ENCODE data around the gene PPARA.

GRCh38 chr22:46286941-46287872 lies 136.9 kb downstream of the PPARA start:
- no peak for TF ChIP-seq TCF12 (IDR thresholded peaks at IDR 0.05; ENCODE audit: low read depth)
- no peak for TF ChIP-seq NFIC (IDR thresholded peaks at IDR 0.05)
- TF ChIP-seq, protein P1, sequence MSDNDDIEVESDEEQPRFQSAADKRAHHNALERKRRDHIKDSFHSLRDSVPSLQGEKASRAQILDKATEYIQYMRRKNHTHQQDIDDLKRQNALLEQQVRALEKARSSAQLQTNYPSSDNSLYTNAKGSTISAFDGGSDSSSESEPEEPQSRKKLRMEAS (IDR thresholded peaks at IDR 0.05) = no peak
- TF ChIP-seq, protein P2, sequence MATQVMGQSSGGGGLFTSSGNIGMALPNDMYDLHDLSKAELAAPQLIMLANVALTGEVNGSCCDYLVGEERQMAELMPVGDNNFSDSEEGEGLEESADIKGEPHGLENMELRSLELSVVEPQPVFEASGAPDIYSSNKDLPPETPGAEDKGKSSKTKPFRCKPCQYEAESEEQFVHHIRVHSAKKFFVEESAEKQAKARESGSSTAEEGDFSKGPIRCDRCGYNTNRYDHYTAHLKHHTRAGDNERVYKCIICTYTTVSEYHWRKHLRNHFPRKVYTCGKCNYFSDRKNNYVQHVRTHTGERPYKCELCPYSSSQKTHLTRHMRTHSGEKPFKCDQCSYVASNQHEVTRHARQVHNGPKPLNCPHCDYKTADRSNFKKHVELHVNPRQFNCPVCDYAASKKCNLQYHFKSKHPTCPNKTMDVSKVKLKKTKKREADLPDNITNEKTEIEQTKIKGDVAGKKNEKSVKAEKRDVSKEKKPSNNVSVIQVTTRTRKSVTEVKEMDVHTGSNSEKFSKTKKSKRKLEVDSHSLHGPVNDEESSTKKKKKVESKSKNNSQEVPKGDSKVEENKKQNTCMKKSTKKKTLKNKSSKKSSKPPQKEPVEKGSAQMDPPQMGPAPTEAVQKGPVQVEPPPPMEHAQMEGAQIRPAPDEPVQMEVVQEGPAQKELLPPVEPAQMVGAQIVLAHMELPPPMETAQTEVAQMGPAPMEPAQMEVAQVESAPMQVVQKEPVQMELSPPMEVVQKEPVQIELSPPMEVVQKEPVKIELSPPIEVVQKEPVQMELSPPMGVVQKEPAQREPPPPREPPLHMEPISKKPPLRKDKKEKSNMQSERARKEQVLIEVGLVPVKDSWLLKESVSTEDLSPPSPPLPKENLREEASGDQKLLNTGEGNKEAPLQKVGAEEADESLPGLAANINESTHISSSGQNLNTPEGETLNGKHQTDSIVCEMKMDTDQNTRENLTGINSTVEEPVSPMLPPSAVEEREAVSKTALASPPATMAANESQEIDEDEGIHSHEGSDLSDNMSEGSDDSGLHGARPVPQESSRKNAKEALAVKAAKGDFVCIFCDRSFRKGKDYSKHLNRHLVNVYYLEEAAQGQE (IDR thresholded peaks at IDR 0.05; ENCODE audit: low read depth) = no peak
- no peak for TF ChIP-seq CEBPB (IDR thresholded peaks at IDR 0.05)
